HL-60 (cell line): Measurements from ENCODE around the gene CMA1.
"Not testable (repeated sequence)": the region's sequence is repeated elsewhere in the genome, so short reads cannot be mapped to it uniquely, and the experiment has no call there.

ENCODE experiments used
- DNase-seq, 2 experiments: peaks; one replicate each; pipeline ENCODE4 v3.0.0-alpha.2; 2010 to 2020; ENCODE audit warnings: low read depth in 1 of 2, low spot score in 1 of 2
- H3K27ac ChIP-seq: fragments of 250-450 bp; sonication (Bioruptor Pico); replicated peaks from 2 replicates; pipeline ENCODE4 v1.5.1; 2020; ENCODE audit warnings: mild to moderate bottlenecking, moderate library complexity
- H3K27me3 ChIP-seq: fragments of 250-450 bp; sonication (Bioruptor Pico); 2 replicates; pipeline ENCODE4 v1.5.1; 2021; ENCODE audit warnings: mild to moderate bottlenecking, moderate library complexity; ENCODE audit not compliant: insufficient read depth, poor library complexity, severe bottlenecking
- H3K4me3 ChIP-seq: replicated peaks from 2 replicates; pipeline ENCODE4 v1.5.1; 2011; ENCODE audit warnings: mild to moderate bottlenecking, control low read depth, low read length; ENCODE audit not compliant: insufficient read depth
- GABPA ChIP-seq: IDR thresholded peaks from 2 replicates; pipeline ENCODE4 v1.6.1; 2012; ENCODE audit warnings: low read depth
- POLR2AphosphoS5 ChIP-seq: IDR thresholded peaks from 2 replicates; pipeline ENCODE4 v1.6.1; 2012; ENCODE audit warnings: low read depth
- SPI1 ChIP-seq: IDR thresholded peaks from 2 replicates; pipeline ENCODE4 v1.6.1; 2012; ENCODE audit warnings: low read depth, mild to moderate bottlenecking, borderline replicate concordance
- TF ChIP-seq, protein P1 (sequence below): IDR thresholded peaks from 2 replicates; pipeline ENCODE4 v1.6.1; 2012; ENCODE audit warnings: low read depth; ENCODE audit not compliant: insufficient replicate concordance
- TF ChIP-seq, protein P2 (sequence below): IDR thresholded peaks from one replicate; pipeline ENCODE4 v1.5.1; 2011; ENCODE audit warnings: low read length, control low read depth, inconsistent platforms; ENCODE audit not compliant: insufficient read depth

The CMA1 gene

GRCh38 chr14:24535737-24536136 lies 27.7 kb upstream of the CMA1 start:
- Histone ChIP-seq H3K27ac (no peak overlapping the region), H3K27me3 (no peaks in the 10 kb centered on the region), H3K4me3 (no peak overlapping the region)
- peak; percentile 28 to 59 for DNase-seq
- TF ChIP-seq, protein P1, sequence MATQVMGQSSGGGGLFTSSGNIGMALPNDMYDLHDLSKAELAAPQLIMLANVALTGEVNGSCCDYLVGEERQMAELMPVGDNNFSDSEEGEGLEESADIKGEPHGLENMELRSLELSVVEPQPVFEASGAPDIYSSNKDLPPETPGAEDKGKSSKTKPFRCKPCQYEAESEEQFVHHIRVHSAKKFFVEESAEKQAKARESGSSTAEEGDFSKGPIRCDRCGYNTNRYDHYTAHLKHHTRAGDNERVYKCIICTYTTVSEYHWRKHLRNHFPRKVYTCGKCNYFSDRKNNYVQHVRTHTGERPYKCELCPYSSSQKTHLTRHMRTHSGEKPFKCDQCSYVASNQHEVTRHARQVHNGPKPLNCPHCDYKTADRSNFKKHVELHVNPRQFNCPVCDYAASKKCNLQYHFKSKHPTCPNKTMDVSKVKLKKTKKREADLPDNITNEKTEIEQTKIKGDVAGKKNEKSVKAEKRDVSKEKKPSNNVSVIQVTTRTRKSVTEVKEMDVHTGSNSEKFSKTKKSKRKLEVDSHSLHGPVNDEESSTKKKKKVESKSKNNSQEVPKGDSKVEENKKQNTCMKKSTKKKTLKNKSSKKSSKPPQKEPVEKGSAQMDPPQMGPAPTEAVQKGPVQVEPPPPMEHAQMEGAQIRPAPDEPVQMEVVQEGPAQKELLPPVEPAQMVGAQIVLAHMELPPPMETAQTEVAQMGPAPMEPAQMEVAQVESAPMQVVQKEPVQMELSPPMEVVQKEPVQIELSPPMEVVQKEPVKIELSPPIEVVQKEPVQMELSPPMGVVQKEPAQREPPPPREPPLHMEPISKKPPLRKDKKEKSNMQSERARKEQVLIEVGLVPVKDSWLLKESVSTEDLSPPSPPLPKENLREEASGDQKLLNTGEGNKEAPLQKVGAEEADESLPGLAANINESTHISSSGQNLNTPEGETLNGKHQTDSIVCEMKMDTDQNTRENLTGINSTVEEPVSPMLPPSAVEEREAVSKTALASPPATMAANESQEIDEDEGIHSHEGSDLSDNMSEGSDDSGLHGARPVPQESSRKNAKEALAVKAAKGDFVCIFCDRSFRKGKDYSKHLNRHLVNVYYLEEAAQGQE, result no peak
- TF ChIP-seq, protein P2, sequence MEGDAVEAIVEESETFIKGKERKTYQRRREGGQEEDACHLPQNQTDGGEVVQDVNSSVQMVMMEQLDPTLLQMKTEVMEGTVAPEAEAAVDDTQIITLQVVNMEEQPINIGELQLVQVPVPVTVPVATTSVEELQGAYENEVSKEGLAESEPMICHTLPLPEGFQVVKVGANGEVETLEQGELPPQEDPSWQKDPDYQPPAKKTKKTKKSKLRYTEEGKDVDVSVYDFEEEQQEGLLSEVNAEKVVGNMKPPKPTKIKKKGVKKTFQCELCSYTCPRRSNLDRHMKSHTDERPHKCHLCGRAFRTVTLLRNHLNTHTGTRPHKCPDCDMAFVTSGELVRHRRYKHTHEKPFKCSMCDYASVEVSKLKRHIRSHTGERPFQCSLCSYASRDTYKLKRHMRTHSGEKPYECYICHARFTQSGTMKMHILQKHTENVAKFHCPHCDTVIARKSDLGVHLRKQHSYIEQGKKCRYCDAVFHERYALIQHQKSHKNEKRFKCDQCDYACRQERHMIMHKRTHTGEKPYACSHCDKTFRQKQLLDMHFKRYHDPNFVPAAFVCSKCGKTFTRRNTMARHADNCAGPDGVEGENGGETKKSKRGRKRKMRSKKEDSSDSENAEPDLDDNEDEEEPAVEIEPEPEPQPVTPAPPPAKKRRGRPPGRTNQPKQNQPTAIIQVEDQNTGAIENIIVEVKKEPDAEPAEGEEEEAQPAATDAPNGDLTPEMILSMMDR, result no peak
- TF ChIP-seq SPI1 (no peak), POLR2AphosphoS5 (no peak), GABPA (no peak)

GRCh38 chr14:24534286-24534685 lies 26.2 kb upstream of the CMA1 start:
- no peaks in the 10 kb centered on the region for H3K27me3 ChIP-seq
- peak in 1 of 2 experiments; percentile 11 for DNase-seq

GRCh38 chr14:24525877-24526620 lies 18.0 kb upstream of the CMA1 start:
- not testable (repeated sequence) for H3K27ac ChIP-seq, H3K4me3 ChIP-seq, H3K27me3 ChIP-seq, DNase-seq

More at GRCh38 chr14:24534286-24534685, 26.2 kb upstream of the CMA1 start:
- no peak overlapping the region for H3K27ac ChIP-seq
- no peak for TF ChIP-seq POLR2AphosphoS5
- TF ChIP-seq SPI1, result no peak
- TF ChIP-seq, protein P1, result no peak
- TF ChIP-seq GABPA, result no peak
- TF ChIP-seq, protein P2, result no peak
- H3K4me3 ChIP-seq, result no peak overlapping the region

DNA sequence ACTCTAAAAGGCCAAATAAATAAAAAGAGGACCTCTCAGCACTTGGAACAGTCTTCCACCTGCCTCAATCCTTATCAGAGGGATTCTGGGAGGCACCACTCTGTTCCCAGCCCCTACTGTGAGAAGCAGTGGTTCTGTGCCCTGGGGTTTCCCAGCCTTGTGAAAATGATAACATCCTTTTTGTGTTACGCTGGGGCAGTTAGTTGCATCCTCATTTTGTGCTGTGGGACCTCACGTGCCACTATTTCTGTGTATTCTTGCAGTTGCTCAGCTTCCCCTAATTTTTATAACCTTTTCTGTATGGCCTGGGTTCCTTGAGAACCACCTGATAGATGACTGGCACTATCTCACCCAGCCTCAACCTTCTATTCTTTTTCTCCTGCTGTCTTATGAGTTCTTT lies 10.8 kb upstream of the CMA1 start:
- Histone ChIP-seq H3K27ac (no peak overlapping the region), H3K4me3 (no peak overlapping the region), H3K27me3 (no peaks in the 10 kb centered on the region)
- peak in 1 of 2 experiments; percentile 33 for DNase-seq
- TF ChIP-seq, protein P1, result no peak
- no peak for TF ChIP-seq POLR2AphosphoS5
- no peak for TF ChIP-seq GABPA
- TF ChIP-seq, protein P2, result no peak
- no peak for TF ChIP-seq SPI1
